Endodermal cell (in vitro differentiated cells): Measurements from ENCODE around the gene CHN2. TPM values are rescaled to one million over a fixed set of nuclear protein-coding genes. Genes with fewer than 3 reads are reported as not detected.

ENCODE experiments used
- DNase-seq: peaks from one replicate; pipeline ENCODE4 v3.0.0-alpha.2; 2017
- H3K27ac ChIP-seq: 2 replicates; pipeline ENCODE4 v1.5.1; 2013; ENCODE audit warnings: mild to moderate bottlenecking, low read depth, low read length, moderate library complexity
- H3K27me3 ChIP-seq: 2 replicates; pipeline ENCODE4 v1.6.1; 2013; ENCODE audit warnings: mild to moderate bottlenecking, low read length, moderate library complexity; ENCODE audit not compliant: insufficient read depth, control insufficient read depth, poor library complexity, severe bottlenecking
- H3K36me3 ChIP-seq: 2 replicates; pipeline ENCODE4 v1.7.0; 2013; ENCODE audit warnings: mild to moderate bottlenecking, low read length, moderate library complexity; ENCODE audit not compliant: control insufficient read depth, insufficient read depth
- H3K4me1 ChIP-seq: one replicate; pipeline ENCODE4 v1.7.0; 2013; ENCODE audit warnings: low read length; ENCODE audit not compliant: control insufficient read depth, insufficient read depth
- H3K4me3 ChIP-seq: 2 replicates; pipeline ENCODE4 v1.5.1; 2013; ENCODE audit warnings: mild to moderate bottlenecking, low read length, moderate library complexity
- H3K9ac ChIP-seq: 2 replicates; pipeline ENCODE4 v1.6.1; 2013; ENCODE audit warnings: mild to moderate bottlenecking, low read length, moderate library complexity; ENCODE audit not compliant: poor library complexity, severe bottlenecking; ENCODE audit errors: extremely low read depth
- H3K9me3 ChIP-seq: 2 replicates; pipeline ENCODE4 v1.6.1; 2013; ENCODE audit warnings: mild to moderate bottlenecking, low read length, moderate library complexity; ENCODE audit not compliant: control insufficient read depth
- H3K27ac Mint-ChIP-seq: 2 replicates; pipeline ENCODE4 v1.8.0; 2020; ENCODE audit warnings: mixed read lengths
- H3K27me3 Mint-ChIP-seq: 2 replicates; pipeline ENCODE4 v1.8.0; 2021; ENCODE audit warnings: mild to moderate bottlenecking, mixed read lengths; ENCODE audit not compliant: insufficient read depth
- H3K36me3 Mint-ChIP-seq: 2 replicates; pipeline ENCODE4 v1.8.0; 2020; ENCODE audit warnings: low read depth, mixed read lengths
- H3K4me1 Mint-ChIP-seq: 2 replicates; pipeline ENCODE4 v1.8.0; 2020; ENCODE audit warnings: mixed read lengths
- H3K4me3 Mint-ChIP-seq: 2 replicates; pipeline ENCODE4 v1.8.0; 2020; ENCODE audit warnings: mild to moderate bottlenecking, moderate library complexity, mixed read lengths
- H3K9me3 Mint-ChIP-seq: 2 replicates; pipeline ENCODE4 v1.8.0; 2020; ENCODE audit warnings: mild to moderate bottlenecking, mixed read lengths
- WGBS, 2 experiments: methylation state at CpG; one replicate each; pipeline versions ENCODE4 v1.1.5 to v1.1.7; 2013; ENCODE audit warnings: missing lambda C conversion rate in 2 of 2, mixed read lengths in 1 of 2; ENCODE audit not compliant: insufficient coverage in 1 of 2, insufficient read length in 1 of 2; 5-methylcytosine and 5-hydroxymethylcytosine counted together
- long read RNA-seq, 4 experiments: library from polyadenylated mRNA in 2 of 4; library from RNA in 1 of 4; library from capped mRNA in 1 of 4; stranded (forward) in 3 of 4; unstranded in 1 of 4; transcript quantifications; one replicate each; pipeline ENCODE4 v2.0.0, GENCODE V29; 2020 to 2021; ENCODE audit warnings: inconsistent platforms in 1 of 4
- polyA plus RNA-seq, 2 experiments: library from polyadenylated mRNA; stranded (reverse); fragments of 50-300 nt; gene quantifications; one replicate each; pipeline ENCODE4 v1.2.3, GENCODE V29; 2013
- total RNA-seq, 2 donors: library from RNA; stranded (reverse); fragmentation: NEBNext Ultra II Directional in 1 of 2; extraction: Animal tissue kit (Norgen Biotek cat#: 25700) in 1 of 2; gene quantifications; 2 replicates in 1 of 2; 3 replicates in 1 of 2; pipeline ENCODE4 v1.2.1, GENCODE V29; 2021
- TF ChIP-seq, protein P1 (sequence below): fragments of 200-600 bp; sonication (generic); conservative IDR thresholded peaks from 2 replicates; pipeline ENCODE4 v1.5.0; 2021; ENCODE audit warnings: antibody characterized with exemption, mild to moderate bottlenecking

Gene CHN2
- 10 to 100 TPM; 14.0 to 14.1 TPM for total RNA-seq
- polyA plus RNA-seq (2013, experiment 1 of 2) = 7.4 TPM
- polyA plus RNA-seq (2013, experiment 2 of 2) = 7.4 TPM
- long read RNA-seq, experiment 1, partial matches to known transcripts = 0 of 3 reads
- long read RNA-seq, experiment 1, other reads (novel, unspliced or antisense) = 2 of 3 reads
- long read RNA-seq, experiment 2, partial matches to known transcripts = 5 of 20 reads
- long read RNA-seq, experiment 2, other reads (novel, unspliced or antisense) = 12 of 20 reads
- long read RNA-seq, experiment 3, partial matches to known transcripts = 5 of 14 reads
- long read RNA-seq, experiment 3, other reads (novel, unspliced or antisense) = 3 of 14 reads
- long read RNA-seq, experiment 4, partial matches to known transcripts = 1 of 5 reads
- long read RNA-seq, experiment 4, other reads (novel, unspliced or antisense) = 4 of 5 reads

DNA sequence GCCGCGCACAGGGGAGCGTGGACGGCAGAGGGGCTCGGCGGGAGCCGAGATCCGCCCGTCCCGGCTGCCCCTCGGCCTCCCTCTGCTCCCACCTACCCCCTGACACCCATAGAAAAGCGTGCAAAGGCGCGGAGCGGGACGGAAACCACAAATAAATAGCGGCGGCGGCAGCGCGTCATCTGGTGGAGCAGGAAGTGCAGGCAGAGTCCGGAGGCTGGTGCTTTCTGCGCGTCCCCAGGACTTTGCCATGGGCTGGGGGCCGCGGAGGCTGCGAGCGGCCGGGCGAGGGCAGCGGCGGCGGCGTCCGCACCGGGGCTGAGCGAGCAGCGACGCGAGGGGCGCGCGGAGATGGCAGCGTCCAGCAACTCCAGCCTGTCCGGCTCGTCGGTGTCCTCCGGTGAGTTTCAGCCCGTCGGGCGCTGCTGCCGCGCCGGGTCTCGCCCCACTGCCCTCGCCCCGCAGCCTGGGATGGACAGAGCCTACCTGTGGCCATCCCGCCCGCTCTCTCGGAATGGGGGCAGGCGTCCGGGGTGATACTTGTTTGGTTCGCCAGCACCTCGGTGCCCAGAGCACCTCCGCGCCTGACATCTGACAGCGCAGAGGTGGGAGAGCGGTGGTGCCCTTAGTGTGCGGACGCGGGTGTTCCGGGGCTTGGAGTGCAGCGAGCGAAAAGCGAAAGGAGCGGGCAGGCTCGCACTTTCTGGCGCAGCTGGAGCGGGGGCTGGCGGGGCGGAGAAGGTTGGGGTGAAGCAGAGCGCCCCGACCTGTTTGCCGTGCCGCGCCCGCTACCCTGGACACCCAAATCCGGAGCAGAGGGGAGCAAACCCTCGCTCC, at the start of gene CHN2:
TSS of gene CHN2 (plus strand) at position 182 of the 834 bp plus-strand sequence.
- peak within 1 kb of the TSS; percentile 83 for H3K4me3 ChIP-seq
- peaks cover 59% of the 10 kb centered on the region for H3K27me3 Mint-ChIP-seq
- H3K36me3 ChIP-seq = no peaks in the 10 kb centered on the region
- H3K9me3 ChIP-seq = no peaks in the 10 kb centered on the region
- H3K27ac Mint-ChIP-seq = no peak within 1 kb of the TSS
- H3K9me3 Mint-ChIP-seq = no peaks in the 10 kb centered on the region
- H3K4me1 Mint-ChIP-seq = peaks cover 71% of the 10 kb centered on the region
- peaks cover 37% of the 10 kb centered on the region for H3K27me3 ChIP-seq
- H3K36me3 Mint-ChIP-seq = no peaks in the 10 kb centered on the region
- 0% methylated on average over 27 to 89 of the region's 89 CpGs for WGBS, 2 experiments
- H3K4me3 Mint-ChIP-seq = peak within 1 kb of the TSS; percentile 66
- no peak within 1 kb of the TSS for H3K27ac ChIP-seq
- TF ChIP-seq, protein P1, sequence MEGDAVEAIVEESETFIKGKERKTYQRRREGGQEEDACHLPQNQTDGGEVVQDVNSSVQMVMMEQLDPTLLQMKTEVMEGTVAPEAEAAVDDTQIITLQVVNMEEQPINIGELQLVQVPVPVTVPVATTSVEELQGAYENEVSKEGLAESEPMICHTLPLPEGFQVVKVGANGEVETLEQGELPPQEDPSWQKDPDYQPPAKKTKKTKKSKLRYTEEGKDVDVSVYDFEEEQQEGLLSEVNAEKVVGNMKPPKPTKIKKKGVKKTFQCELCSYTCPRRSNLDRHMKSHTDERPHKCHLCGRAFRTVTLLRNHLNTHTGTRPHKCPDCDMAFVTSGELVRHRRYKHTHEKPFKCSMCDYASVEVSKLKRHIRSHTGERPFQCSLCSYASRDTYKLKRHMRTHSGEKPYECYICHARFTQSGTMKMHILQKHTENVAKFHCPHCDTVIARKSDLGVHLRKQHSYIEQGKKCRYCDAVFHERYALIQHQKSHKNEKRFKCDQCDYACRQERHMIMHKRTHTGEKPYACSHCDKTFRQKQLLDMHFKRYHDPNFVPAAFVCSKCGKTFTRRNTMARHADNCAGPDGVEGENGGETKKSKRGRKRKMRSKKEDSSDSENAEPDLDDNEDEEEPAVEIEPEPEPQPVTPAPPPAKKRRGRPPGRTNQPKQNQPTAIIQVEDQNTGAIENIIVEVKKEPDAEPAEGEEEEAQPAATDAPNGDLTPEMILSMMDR = peak; percentile 17
- DNase-seq = peak; percentile 88
- peak within 1 kb of the TSS; percentile 32 for H3K9ac ChIP-seq
- peaks cover 23% of the 10 kb centered on the region for H3K4me1 ChIP-seq

DNA sequence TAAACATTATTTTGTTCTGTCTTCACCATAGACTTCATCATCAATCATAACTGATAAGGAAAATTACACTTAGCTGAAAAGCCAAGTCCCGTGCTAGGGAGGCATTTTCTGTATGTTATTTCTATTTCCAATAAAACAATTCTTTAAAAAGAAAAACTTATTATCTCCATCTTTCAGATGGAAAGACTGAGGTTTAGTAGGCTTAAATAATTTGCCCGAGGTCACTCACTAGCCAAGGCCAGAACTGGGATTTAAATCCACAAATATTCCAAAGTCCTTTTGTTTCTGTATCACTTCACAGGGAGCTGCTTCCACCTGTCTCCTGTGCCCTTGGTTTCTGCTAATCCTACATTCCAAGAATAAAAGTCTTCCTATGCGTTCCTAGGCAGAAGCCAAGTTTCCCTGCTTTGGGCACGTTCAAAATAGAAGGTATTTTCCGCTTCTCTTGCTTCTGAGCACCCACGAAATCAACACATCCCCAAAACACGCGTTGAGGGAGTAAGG, 49.0 kb upstream of the CHN2 start:
- WGBS, 2 experiments = 0 to 6% methylated on average over 2 to 7 of the region's 8 CpGs
- Histone ChIP-seq H3K9ac (peak overlapping the region; percentile 28), H3K27ac (no peak overlapping the region), H3K27me3 (peaks cover 26% of the 10 kb centered on the region), H3K9me3 (no peaks in the 10 kb centered on the region), H3K36me3 (no peaks in the 10 kb centered on the region), H3K4me3 (peak overlapping the region; percentile 90), H3K4me1 (peaks cover 2% of the 10 kb centered on the region)
- Mint-ChIP-seq H3K36me3 (peaks cover 4% of the 10 kb centered on the region), H3K27ac (peak overlapping the region; percentile 74), H3K27me3 (peaks cover 38% of the 10 kb centered on the region), H3K9me3 (no peaks in the 10 kb centered on the region), H3K4me1 (peaks cover 30% of the 10 kb centered on the region), H3K4me3 (peak overlapping the region; percentile 84)
- TF ChIP-seq, protein P1 = no peak
- no peak for DNase-seq

DNA sequence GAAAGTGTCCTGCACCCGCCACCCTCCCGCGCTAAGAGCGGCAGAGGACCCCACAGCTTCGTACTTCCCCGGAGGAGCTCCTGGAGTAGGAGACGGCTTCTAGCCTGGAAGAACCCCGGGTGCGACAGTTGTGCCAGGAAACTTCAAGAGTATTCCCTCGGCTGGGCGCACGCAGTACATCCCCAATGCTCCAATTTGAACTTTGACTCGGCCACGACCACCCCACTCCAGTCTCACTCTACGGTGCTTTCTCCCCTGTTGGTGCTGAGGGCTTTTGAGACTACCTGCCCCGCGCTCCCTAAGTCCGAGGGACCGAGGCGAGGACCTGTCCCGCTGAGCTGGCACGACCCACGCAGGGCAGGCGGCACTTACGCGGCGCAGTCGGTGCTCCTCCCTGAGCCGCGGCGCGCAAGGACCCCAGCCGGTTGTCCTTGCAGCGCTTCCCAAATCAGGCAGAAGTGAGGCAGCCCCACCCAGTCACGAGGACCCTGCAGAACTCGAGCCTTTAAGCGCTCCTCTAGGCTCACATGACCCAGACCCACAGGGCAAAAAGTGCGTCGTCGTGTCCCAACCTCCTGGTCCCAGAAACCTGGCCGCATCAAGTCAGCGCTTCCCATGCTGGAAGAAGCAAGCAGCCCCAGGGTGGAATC, 48.4 kb upstream of the CHN2 start, which contains the start of gene CPVL:
TSS of gene CPVL (minus strand) at position 481 of the 650 bp plus-strand sequence. CDS start 25,476 bp downstream, outside the sequence.
- H3K36me3 ChIP-seq = no peaks in the 10 kb centered on the region
- Mint-ChIP-seq H3K27ac (peak within 1 kb of the TSS; percentile 74), H3K9me3 (no peaks in the 10 kb centered on the region), H3K36me3 (peaks cover 4% of the 10 kb centered on the region), H3K27me3 (peaks cover 38% of the 10 kb centered on the region), H3K4me3 (peak within 1 kb of the TSS; percentile 84), H3K4me1 (peaks cover 27% of the 10 kb centered on the region)
- no peaks in the 10 kb centered on the region for H3K9me3 ChIP-seq
- DNase-seq = peak; percentile 88
- H3K27me3 ChIP-seq = peaks cover 26% of the 10 kb centered on the region
- TF ChIP-seq, protein P1 = no peak
- peaks cover 2% of the 10 kb centered on the region for H3K4me1 ChIP-seq
- H3K9ac ChIP-seq = peak within 1 kb of the TSS; percentile 28
- H3K27ac ChIP-seq = no peak within 1 kb of the TSS
- WGBS, 2 experiments = 1% methylated on average over 14 to 42 of the region's 42 CpGs
- H3K4me3 ChIP-seq = peak within 1 kb of the TSS; percentile 90
